Stimulated activated CD8-positive, alpha-beta memory T cell treated with anti-CD3 and anti-CD28 coated beads, Interleukin-4, amount 100 ng/mL, for 48 hours (primary cell): ENCODE measurements around the gene KCNA4.
"Not testable (repeated sequence)": the region's sequence is repeated elsewhere in the genome, so short reads cannot be mapped to it uniquely, and the experiment has no call there.

Experiments used
- DNase-seq: peaks from one replicate; pipeline ENCODE4 v3.0.0-alpha.2; 2020

KCNA4 gene

DNA sequence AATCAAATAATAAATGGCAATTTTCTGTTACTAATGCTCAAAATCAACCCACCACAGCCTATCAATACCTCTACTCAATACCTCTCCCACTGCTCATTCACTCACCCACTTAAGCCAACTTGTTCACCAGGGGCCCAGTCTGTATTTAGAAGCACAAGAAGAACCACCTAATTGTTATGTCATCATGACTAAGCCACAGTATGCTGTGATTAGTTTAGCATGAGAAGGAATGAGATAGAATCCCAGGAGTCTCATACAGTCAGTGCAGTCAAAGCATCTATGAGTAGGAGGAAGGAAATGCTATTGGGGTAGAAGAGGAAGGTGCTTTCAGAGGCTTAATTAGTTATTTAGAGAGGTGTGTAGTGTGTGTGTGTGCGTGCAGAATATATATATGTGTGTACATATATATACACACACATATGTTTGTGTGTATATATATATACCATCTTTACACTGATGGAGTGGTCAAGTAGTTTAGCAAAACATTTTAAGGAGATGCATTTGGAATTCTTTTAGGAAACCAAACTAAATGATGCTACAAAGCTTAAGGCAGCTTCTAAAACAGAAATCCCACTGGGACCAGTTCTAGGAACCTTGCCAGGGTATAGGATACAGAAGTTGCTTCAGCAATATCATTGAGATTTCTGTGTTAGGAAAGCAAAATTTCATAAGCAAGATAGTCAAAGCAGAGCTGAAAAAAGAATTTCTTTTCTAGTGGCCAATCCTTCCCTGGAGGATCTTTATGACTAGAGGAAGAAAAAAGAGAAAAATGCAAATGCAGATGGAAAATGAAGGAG lies 27.5 kb downstream of the KCNA4 start:
- DNase-seq: no peak

DNA sequence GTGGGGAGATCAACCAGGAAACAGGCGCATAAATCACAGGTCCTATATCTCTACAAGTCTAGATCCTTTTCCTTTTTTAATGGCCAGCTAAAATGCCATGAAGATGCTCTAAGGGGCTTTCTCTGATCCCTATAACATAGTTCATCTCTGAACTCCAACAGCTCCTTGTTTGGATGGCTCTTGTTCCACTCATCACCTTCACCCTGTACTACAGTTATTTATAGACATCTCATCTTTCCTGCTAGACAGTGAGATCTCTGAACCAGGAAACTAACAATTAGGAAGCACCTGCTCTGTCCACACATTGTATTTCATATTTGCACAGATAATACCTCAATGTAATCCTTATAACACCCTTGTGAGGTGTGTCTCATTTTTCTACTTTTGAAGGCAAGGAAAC lies 31.6 kb downstream of the KCNA4 start:
- no peak for DNase-seq

DNA sequence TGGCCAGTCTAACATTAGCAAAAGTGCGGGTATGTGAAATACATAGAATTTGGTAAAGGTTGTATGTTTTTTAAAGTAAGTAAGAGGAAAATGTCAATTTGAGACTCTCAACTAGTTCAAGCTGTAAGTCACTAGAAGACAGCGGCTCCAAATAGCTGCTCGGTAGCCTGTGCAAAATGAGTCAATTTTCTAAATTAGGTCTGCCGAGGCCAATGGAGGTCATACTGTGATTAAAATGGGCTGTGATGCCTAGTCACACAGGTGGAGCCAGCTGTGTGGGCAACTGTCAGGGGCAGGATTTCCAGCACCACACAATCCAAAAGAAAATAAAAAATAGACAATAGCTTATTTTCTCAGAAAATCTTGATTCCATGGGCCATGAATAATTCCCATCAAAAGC lies 32.3 kb downstream of the KCNA4 start:
- no peak for DNase-seq

DNA sequence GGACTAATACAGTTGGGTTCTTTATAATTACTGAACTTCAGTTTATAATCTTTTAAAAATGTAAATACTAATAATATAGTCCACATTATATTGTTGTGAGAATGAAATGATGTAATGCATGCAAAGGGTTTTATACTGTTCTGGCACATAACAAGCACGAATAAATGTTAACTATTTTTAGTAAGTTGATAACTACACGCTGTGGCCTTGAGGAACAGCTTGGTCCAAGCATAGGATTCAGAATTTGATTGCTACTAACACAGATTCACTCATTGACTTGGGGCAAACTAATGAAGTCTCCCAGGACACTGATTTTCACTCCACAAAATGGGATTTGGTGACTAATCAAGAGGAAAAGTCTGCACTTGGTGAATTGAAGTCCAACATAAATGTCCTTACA lies 38.3 kb downstream of the KCNA4 start:
- DNase-seq: no peak

- not testable (repeated sequence) for DNase-seq
These were observed 41.2 kb downstream of the KCNA4 start for GRCh38 chr11:29975580-29975979.

GRCh38 chr11:29963796-29964195 lies 53.0 kb downstream of the KCNA4 start:
- no peak for DNase-seq

- no peak for DNase-seq
These were observed 53.8 kb downstream of the KCNA4 start for GRCh38 chr11:29963036-29963435.

DNA sequence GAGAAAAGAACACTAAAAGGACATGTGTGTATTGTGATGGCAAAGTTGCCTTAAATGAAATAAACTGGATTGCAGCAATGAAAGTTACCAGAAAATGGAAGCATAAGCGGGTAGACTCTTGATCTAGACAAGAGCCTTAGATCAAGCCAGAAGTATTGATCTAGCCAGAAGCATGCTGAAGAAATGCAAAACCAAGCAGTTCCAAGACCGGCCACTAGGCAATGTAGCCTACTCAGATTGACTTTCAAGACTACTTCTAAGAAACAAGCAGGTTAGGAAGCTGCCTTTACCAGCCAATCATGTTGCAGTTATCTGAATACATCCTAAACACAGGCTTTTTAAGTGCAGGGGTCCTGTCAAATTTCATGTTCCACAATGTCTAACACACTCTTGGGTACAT lies 54.6 kb downstream of the KCNA4 start:
- no peak for DNase-seq
